Neural progenitor cell (in vitro differentiated cells): ENCODE data around the gene HSD17B4. TPM values are rescaled to one million over a fixed set of nuclear protein-coding genes. Genes with fewer than 3 reads are reported as not detected.

Experiments used
- DNase-seq: peaks from one replicate; pipeline ENCODE4 v3.0.0-alpha.2; 2016; ENCODE audit warnings: low spot score
- H2AFZ ChIP-seq: fragments of 200-600 bp; sonication (generic); replicated peaks from 2 replicates; pipeline ENCODE4 v1.6.1; 2016; ENCODE audit warnings: antibody characterized with exemption
- H3F3A ChIP-seq: fragments of 200-600 bp; sonication (generic); 2 replicates; pipeline ENCODE4 v1.6.1; 2016; ENCODE audit warnings: antibody characterized with exemption, low read depth
- H3K27ac ChIP-seq: fragments of 200-600 bp; sonication (generic); 2 replicates; pipeline ENCODE4 v1.5.1; 2016; ENCODE audit warnings: mild to moderate bottlenecking
- H3K27me3 ChIP-seq: fragments of 200-600 bp; sonication (generic); 2 replicates; pipeline ENCODE4 v1.6.1; 2016; ENCODE audit warnings: mild to moderate bottlenecking, moderate library complexity
- H3K36me3 ChIP-seq: fragments of 200-600 bp; sonication (generic); 2 replicates; pipeline ENCODE4 v1.5.1; 2016
- H3K4me1 ChIP-seq: fragments of 200-600 bp; sonication (generic); 2 replicates; pipeline ENCODE4 v1.6.1; 2016; ENCODE audit warnings: mixed run types
- H3K4me2 ChIP-seq: fragments of 200-600 bp; sonication (generic); 2 replicates; pipeline ENCODE4 v1.6.1; 2016
- H3K4me3 ChIP-seq: fragments of 200-600 bp; sonication (generic); 2 replicates; pipeline ENCODE4 v1.5.1; 2016
- H3K79me2 ChIP-seq: fragments of 200-600 bp; sonication (generic); 2 replicates; pipeline ENCODE4 v1.6.1; 2016; ENCODE audit warnings: low read depth
- H3K9ac ChIP-seq: fragments of 200-600 bp; sonication (generic); 2 replicates; pipeline ENCODE4 v1.6.1; 2016
- H3K9me3 ChIP-seq: fragments of 200-600 bp; sonication (generic); 2 replicates; pipeline ENCODE4 v1.5.1; 2016; ENCODE audit warnings: low read depth
- H4K20me1 ChIP-seq: fragments of 200-600 bp; sonication (generic); 2 replicates; pipeline ENCODE4 v1.6.1; 2016; ENCODE audit warnings: low read depth
- H3K27ac Mint-ChIP-seq: 3 replicates; pipeline ENCODE4 v1.8.0; 2021; ENCODE audit warnings: mixed read lengths
- H3K27me3 Mint-ChIP-seq: 2 replicates; pipeline ENCODE4 v1.8.0; 2022; ENCODE audit warnings: low read depth, mild to moderate bottlenecking, inconsistent platforms, moderate library complexity, mixed read lengths; ENCODE audit not compliant: insufficient read depth
- H3K36me3 Mint-ChIP-seq: 3 replicates; pipeline ENCODE4 v1.8.0; 2021; ENCODE audit warnings: mixed read lengths
- H3K4me1 Mint-ChIP-seq: 3 replicates; pipeline ENCODE4 v1.8.0; 2021; ENCODE audit warnings: mixed read lengths
- H3K4me3 Mint-ChIP-seq: 3 replicates; pipeline ENCODE4 v1.8.0; 2021; ENCODE audit warnings: mild to moderate bottlenecking, moderate library complexity, mixed read lengths
- H3K9me3 Mint-ChIP-seq: 3 replicates; pipeline ENCODE4 v1.8.0; 2020; ENCODE audit warnings: mixed read lengths
- EZH2 ChIP-seq: fragments of 200-600 bp; sonication (generic); IDR thresholded peaks from 2 replicates; pipeline ENCODE4 v1.6.1; 2017; ENCODE audit warnings: antibody characterized with exemption, mild to moderate bottlenecking, moderate library complexity
- EZH2phosphoT487 ChIP-seq: fragments of 200-600 bp; sonication (generic); IDR thresholded peaks from 2 replicates; pipeline ENCODE4 v1.6.1; 2017; ENCODE audit warnings: antibody characterized with exemption
- total RNA-seq: library from RNA; depleted of rRNA; stranded (reverse); fragments of >200 nt; gene quantifications from 2 replicates; pipeline ENCODE4 v1.2.3, GENCODE V29; 2015; ENCODE audit warnings: low replicate concordance
- TF ChIP-seq, protein P1 (sequence below): fragments of 200-600 bp; sonication (generic); IDR thresholded peaks from 2 replicates; pipeline ENCODE4 v1.5.1; 2017; ENCODE audit warnings: antibody characterized with exemption, mild to moderate bottlenecking

HSD17B4 gene
- total RNA-seq, 1 donor from 2014 or later = 306 TPM

DNA sequence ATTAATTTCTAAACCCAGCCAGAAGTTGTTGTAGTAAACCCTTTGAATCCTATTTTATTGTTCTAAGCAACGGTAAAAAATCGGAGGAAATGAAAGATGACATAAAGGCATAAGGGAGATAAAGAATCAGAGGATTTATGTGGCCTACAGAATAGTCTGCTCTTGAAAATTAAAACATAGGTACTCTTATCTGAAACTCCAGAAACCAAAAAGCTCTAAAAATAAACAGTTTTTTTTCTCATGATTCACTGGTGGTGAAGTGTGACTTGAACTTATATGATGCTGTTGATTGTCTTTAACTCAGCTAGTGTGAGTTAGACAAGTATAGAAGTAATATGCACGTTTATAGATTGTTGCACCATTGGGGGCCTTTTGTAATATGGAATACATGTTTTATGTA is 80.3 kb downstream of the HSD17B4 start:
- Histone ChIP-seq H3K27ac (no peak overlapping the region), H3K4me3 (no peak overlapping the region), H2AFZ (no peak overlapping the region), H3K9me3 (no peaks in the 10 kb centered on the region), H3K4me2 (no peak overlapping the region), H4K20me1 (no peaks in the 10 kb centered on the region), H3K9ac (no peak overlapping the region), H3K27me3 (no peaks in the 10 kb centered on the region), H3K36me3 (peaks cover 10% of the 10 kb centered on the region), H3F3A (peaks cover 3% of the 10 kb centered on the region), H3K79me2 (no peaks in the 10 kb centered on the region), H3K4me1 (peaks cover 9% of the 10 kb centered on the region)
- Mint-ChIP-seq H3K36me3 (peaks cover 23% of the 10 kb centered on the region), H3K27me3 (no peaks in the 10 kb centered on the region), H3K27ac (no peak overlapping the region), H3K9me3 (no peaks in the 10 kb centered on the region), H3K4me1 (peaks cover 4% of the 10 kb centered on the region), H3K4me3 (no peak overlapping the region)
- TF ChIP-seq, protein P1, sequence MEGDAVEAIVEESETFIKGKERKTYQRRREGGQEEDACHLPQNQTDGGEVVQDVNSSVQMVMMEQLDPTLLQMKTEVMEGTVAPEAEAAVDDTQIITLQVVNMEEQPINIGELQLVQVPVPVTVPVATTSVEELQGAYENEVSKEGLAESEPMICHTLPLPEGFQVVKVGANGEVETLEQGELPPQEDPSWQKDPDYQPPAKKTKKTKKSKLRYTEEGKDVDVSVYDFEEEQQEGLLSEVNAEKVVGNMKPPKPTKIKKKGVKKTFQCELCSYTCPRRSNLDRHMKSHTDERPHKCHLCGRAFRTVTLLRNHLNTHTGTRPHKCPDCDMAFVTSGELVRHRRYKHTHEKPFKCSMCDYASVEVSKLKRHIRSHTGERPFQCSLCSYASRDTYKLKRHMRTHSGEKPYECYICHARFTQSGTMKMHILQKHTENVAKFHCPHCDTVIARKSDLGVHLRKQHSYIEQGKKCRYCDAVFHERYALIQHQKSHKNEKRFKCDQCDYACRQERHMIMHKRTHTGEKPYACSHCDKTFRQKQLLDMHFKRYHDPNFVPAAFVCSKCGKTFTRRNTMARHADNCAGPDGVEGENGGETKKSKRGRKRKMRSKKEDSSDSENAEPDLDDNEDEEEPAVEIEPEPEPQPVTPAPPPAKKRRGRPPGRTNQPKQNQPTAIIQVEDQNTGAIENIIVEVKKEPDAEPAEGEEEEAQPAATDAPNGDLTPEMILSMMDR = no peak
- no peak for TF ChIP-seq EZH2
- TF ChIP-seq EZH2phosphoT487 = no peak
- DNase-seq = no peak

DNA sequence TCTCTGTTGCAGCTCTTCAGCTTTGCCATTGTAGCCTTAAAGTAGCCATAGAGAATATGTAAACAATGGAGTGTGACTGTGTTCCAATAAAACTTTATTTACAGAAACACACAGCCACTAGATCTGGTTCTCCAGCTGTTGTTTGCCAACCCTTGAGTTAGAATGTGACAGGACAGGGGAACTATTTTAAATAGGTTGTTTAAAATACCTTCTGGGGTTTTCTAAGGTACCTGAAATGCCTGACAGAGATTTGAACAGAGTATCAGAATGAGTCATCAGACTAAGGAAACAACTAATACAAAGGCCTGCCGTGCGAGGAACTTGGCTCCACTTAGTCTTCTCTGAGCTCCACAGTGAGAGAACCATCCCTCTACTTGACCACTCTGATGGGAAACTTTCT is 85.4 kb downstream of the HSD17B4 start:
- no peaks in the 10 kb centered on the region for H3K9me3 ChIP-seq
- no peak overlapping the region for H2AFZ ChIP-seq
- no peaks in the 10 kb centered on the region for H3K79me2 ChIP-seq
- no peak overlapping the region for H3K27ac Mint-ChIP-seq
- no peak overlapping the region for H3K27ac ChIP-seq
- H3K36me3 ChIP-seq = no peaks in the 10 kb centered on the region
- H3K4me1 Mint-ChIP-seq = no peaks in the 10 kb centered on the region
- no peak overlapping the region for H3K9ac ChIP-seq
- TF ChIP-seq EZH2 (no peak), EZH2phosphoT487 (no peak)
- TF ChIP-seq, protein P1 = no peak
- H3K4me3 Mint-ChIP-seq = no peak overlapping the region
- no peaks in the 10 kb centered on the region for H3K4me1 ChIP-seq
- H4K20me1 ChIP-seq = no peaks in the 10 kb centered on the region
- H3K9me3 Mint-ChIP-seq = no peaks in the 10 kb centered on the region
- H3K4me2 ChIP-seq = no peak overlapping the region
- no peaks in the 10 kb centered on the region for H3K27me3 Mint-ChIP-seq
- H3K36me3 Mint-ChIP-seq = peaks cover 29% of the 10 kb centered on the region
- H3K27me3 ChIP-seq = no peaks in the 10 kb centered on the region
- DNase-seq = no peak
- no peak overlapping the region for H3K4me3 ChIP-seq
- no peaks in the 10 kb centered on the region for H3F3A ChIP-seq

DNA sequence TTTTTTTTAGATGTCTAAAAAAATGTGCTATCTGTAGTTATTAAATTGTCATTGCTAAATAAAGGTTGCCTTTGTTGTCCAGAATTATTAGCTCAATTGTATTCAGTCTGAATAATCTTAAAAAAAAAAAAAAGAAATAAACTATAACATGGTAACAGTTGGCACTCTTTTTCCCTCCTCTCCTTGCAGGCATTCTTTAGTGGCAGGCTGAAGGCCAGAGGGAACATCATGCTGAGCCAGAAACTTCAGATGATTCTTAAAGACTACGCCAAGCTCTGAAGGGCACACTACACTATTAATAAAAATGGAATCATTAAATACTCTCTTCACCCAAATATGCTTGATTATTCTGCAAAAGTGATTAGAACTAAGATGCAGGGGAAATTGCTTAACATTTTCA is 89.4 kb downstream of the HSD17B4 start:
- Histone ChIP-seq H3K4me2 (no peak overlapping the region), H4K20me1 (no peaks in the 10 kb centered on the region), H3K9ac (no peak overlapping the region), H3K79me2 (no peaks in the 10 kb centered on the region), H3K27ac (no peak overlapping the region), H2AFZ (no peak overlapping the region), H3F3A (no peaks in the 10 kb centered on the region), H3K36me3 (no peaks in the 10 kb centered on the region), H3K9me3 (no peaks in the 10 kb centered on the region), H3K4me1 (no peaks in the 10 kb centered on the region), H3K27me3 (no peaks in the 10 kb centered on the region), H3K4me3 (no peak overlapping the region)
- DNase-seq = no peak
- H3K4me1 Mint-ChIP-seq = no peaks in the 10 kb centered on the region
- peaks cover 25% of the 10 kb centered on the region for H3K36me3 Mint-ChIP-seq
- H3K4me3 Mint-ChIP-seq = no peak overlapping the region
- no peak for TF ChIP-seq EZH2phosphoT487
- TF ChIP-seq EZH2 = no peak
- TF ChIP-seq, protein P1 = no peak
- no peak overlapping the region for H3K27ac Mint-ChIP-seq
- H3K27me3 Mint-ChIP-seq = no peaks in the 10 kb centered on the region
- no peaks in the 10 kb centered on the region for H3K9me3 Mint-ChIP-seq

DNA sequence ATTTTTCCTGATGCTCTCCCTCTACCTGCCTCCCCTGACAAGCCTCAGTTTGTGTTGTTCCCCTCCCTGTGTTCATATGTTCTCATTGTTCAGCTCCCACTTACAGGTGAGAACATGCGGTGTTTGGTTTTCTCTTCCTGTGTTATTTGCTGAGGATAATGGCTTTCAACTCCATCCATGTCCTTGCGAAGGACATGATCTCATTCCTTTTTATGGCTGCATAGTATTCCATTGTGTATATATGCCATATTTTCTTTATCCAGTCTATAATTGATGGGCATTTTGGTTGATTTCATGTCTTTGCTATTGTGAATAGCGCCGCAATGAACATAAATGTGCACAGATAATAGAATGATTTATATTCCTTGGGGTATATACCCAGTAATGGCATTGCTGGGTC is 99.5 kb downstream of the HSD17B4 start:
- Mint-ChIP-seq H3K4me1 (no peaks in the 10 kb centered on the region), H3K27ac (no peak overlapping the region), H3K36me3 (no peaks in the 10 kb centered on the region), H3K4me3 (no peak overlapping the region), H3K27me3 (peaks cover 2% of the 10 kb centered on the region), H3K9me3 (no peaks in the 10 kb centered on the region)
- Histone ChIP-seq H3K4me1 (no peaks in the 10 kb centered on the region), H3K4me3 (no peak overlapping the region), H3K36me3 (no peaks in the 10 kb centered on the region), H2AFZ (no peak overlapping the region), H3F3A (no peaks in the 10 kb centered on the region), H3K9ac (no peak overlapping the region), H3K27ac (no peak overlapping the region), H4K20me1 (no peaks in the 10 kb centered on the region), H3K79me2 (no peaks in the 10 kb centered on the region), H3K4me2 (no peak overlapping the region), H3K27me3 (no peaks in the 10 kb centered on the region), H3K9me3 (no peaks in the 10 kb centered on the region)
- DNase-seq = no peak
- TF ChIP-seq EZH2 (no peak), EZH2phosphoT487 (no peak)
- TF ChIP-seq, protein P1 = no peak
